A549 (cell line): ENCODE results near the gene PTPN14.

Experiments used
- JUNB ChIP-seq: fragments of >200 bp; sonication (Bioruptor Twin); formaldehyde crosslinking; IDR thresholded peaks from 2 replicates; pipeline ENCODE4 v1.6.1; 2016
- TF ChIP-seq, protein P1 (sequence below): fragments of >200 bp; sonication (Bioruptor Twin); formaldehyde crosslinking; IDR thresholded peaks from 3 replicates; pipeline ENCODE4 v1.5.1; 2016

DNA sequence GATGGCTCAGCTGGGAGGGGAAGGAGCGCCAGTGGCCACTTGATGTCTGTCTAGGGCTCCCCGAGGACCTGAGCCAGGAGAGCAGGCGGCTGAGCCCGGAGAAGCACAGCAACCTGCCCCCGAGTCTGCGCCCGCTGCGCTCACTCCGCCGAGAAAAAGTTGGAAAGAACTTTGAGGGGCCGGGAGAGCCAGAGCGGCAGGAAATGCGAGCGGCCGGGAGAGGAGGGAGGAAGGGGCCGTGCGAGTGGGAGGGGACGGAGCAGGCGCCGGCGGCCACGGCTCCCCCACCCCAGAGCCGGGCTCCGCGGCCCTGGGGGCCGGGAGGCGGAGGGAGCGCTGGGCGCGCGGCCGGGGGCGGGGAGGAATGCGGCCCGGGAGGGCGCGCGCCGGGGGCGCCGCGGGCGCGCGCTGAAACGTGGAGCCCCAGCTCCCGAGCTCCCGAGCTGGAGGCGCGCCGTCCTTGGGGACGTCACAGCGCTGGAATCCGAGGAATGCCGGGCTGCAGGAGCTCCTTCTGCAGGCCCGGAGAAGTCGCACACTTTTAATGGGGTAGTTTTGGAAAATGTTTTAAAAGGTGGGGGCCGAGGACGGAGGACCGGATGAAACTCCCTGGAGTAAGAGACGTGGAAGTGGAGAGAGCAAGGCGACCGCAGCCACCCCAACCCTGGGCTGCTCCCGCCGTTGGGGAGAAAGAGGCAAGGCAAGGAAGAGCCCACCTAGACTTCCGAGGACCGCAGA, at the start of gene PTPN14:
- TF ChIP-seq, protein P1, sequence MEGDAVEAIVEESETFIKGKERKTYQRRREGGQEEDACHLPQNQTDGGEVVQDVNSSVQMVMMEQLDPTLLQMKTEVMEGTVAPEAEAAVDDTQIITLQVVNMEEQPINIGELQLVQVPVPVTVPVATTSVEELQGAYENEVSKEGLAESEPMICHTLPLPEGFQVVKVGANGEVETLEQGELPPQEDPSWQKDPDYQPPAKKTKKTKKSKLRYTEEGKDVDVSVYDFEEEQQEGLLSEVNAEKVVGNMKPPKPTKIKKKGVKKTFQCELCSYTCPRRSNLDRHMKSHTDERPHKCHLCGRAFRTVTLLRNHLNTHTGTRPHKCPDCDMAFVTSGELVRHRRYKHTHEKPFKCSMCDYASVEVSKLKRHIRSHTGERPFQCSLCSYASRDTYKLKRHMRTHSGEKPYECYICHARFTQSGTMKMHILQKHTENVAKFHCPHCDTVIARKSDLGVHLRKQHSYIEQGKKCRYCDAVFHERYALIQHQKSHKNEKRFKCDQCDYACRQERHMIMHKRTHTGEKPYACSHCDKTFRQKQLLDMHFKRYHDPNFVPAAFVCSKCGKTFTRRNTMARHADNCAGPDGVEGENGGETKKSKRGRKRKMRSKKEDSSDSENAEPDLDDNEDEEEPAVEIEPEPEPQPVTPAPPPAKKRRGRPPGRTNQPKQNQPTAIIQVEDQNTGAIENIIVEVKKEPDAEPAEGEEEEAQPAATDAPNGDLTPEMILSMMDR = peak; percentile 17; the same call in 2 of the 3 replicates
- TF ChIP-seq JUNB = no peak
